ENCODE results near the gene SLC31A2.

GRCh38 chr9:113139225-113139829 lies 11.5 kb upstream of the SLC31A2 start:
- no peak for TF ChIP-seq GATA3 (IDR thresholded peaks at IDR 0.05; ENCODE audit: low read depth, low read length)
- TF ChIP-seq GATA2 (IDR thresholded peaks at IDR 0.05; ENCODE audit: low read depth, low read length) = no peak
